Neural crest cell (in vitro differentiated cells): Measurements from ENCODE around the gene SSR3. TPM values are rescaled to one million over a fixed set of nuclear protein-coding genes. Genes with fewer than 3 reads are reported as not detected.

ENCODE experiments used
- DNase-seq: peaks from one replicate; pipeline ENCODE4 v3.0.0; 2021; ENCODE audit warnings: low read depth, mixed read lengths, low spot score
- H3K27ac Mint-ChIP-seq: one replicate; pipeline ENCODE4 v1.8.0; 2021; ENCODE audit warnings: mild to moderate bottlenecking, mixed read lengths; ENCODE audit not compliant: unreplicated experiment
- H3K27me3 Mint-ChIP-seq: 2 replicates; pipeline ENCODE4 v1.8.0; 2021; ENCODE audit warnings: low read depth, mild to moderate bottlenecking, mixed read lengths
- H3K36me3 Mint-ChIP-seq: 2 replicates; pipeline ENCODE4 v1.8.0; 2021; ENCODE audit warnings: low read depth, mild to moderate bottlenecking, mixed read lengths
- H3K4me1 Mint-ChIP-seq: 2 replicates; pipeline ENCODE4 v1.8.0; 2021; ENCODE audit warnings: mixed read lengths
- H3K4me3 Mint-ChIP-seq: one replicate; pipeline ENCODE4 v1.8.0; 2021; ENCODE audit warnings: mild to moderate bottlenecking, mixed read lengths
- H3K9me3 Mint-ChIP-seq: 2 replicates; pipeline ENCODE4 v1.8.0; 2021; ENCODE audit warnings: mixed read lengths
- total RNA-seq: library from RNA; stranded (reverse); gene quantifications from 2 replicates; pipeline ENCODE4 v1.2.1, GENCODE V29; 2021
- TF ChIP-seq, protein P1 (sequence below): fragments of 200-600 bp; sonication (generic); conservative IDR thresholded peaks from 2 replicates; pipeline ENCODE4 v1.5.0; 2021; ENCODE audit warnings: antibody characterized with exemption, mild to moderate bottlenecking

Gene SSR3
- total RNA-seq, 1 donor from 2014 or later, result 136 TPM

DNA sequence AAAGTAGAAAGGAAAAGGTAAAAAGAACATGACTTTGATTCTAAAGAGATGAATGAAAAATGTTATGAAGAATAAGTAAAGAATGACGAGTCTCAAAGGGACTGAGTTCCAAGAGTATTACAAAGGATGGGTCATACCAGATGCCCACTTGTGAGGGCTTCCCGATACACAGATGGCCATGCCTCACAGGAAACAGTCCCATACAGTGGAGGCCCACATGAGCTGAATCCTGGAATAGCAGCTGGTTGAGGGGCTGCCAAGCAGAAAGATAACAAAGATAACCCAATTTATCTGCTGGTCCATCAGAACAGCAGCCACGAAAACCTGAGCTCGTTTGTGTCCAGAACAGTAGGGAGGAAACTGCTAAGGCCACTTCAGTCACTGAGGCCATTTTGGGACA is 3.7 kb downstream of the SSR3 start:
- Mint-ChIP-seq H3K4me1 (peaks cover 57% of the 10 kb centered on the region), H3K9me3 (no peaks in the 10 kb centered on the region), H3K27me3 (no peaks in the 10 kb centered on the region), H3K4me3 (peak overlapping the region; percentile 97), H3K36me3 (peaks cover 14% of the 10 kb centered on the region), H3K27ac (no peak overlapping the region)
- TF ChIP-seq, protein P1, sequence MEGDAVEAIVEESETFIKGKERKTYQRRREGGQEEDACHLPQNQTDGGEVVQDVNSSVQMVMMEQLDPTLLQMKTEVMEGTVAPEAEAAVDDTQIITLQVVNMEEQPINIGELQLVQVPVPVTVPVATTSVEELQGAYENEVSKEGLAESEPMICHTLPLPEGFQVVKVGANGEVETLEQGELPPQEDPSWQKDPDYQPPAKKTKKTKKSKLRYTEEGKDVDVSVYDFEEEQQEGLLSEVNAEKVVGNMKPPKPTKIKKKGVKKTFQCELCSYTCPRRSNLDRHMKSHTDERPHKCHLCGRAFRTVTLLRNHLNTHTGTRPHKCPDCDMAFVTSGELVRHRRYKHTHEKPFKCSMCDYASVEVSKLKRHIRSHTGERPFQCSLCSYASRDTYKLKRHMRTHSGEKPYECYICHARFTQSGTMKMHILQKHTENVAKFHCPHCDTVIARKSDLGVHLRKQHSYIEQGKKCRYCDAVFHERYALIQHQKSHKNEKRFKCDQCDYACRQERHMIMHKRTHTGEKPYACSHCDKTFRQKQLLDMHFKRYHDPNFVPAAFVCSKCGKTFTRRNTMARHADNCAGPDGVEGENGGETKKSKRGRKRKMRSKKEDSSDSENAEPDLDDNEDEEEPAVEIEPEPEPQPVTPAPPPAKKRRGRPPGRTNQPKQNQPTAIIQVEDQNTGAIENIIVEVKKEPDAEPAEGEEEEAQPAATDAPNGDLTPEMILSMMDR, result no peak
- DNase-seq, result no peak

- Mint-ChIP-seq H3K27ac (no peak overlapping the region), H3K36me3 (peaks cover 14% of the 10 kb centered on the region), H3K9me3 (no peaks in the 10 kb centered on the region), H3K4me3 (no peak overlapping the region), H3K4me1 (peaks cover 46% of the 10 kb centered on the region), H3K27me3 (no peaks in the 10 kb centered on the region)
- no peak for DNase-seq
- TF ChIP-seq, protein P1, result no peak
Measured at GRCh38 chr3:156548902-156549301, 6.0 kb downstream of the SSR3 start.

DNA sequence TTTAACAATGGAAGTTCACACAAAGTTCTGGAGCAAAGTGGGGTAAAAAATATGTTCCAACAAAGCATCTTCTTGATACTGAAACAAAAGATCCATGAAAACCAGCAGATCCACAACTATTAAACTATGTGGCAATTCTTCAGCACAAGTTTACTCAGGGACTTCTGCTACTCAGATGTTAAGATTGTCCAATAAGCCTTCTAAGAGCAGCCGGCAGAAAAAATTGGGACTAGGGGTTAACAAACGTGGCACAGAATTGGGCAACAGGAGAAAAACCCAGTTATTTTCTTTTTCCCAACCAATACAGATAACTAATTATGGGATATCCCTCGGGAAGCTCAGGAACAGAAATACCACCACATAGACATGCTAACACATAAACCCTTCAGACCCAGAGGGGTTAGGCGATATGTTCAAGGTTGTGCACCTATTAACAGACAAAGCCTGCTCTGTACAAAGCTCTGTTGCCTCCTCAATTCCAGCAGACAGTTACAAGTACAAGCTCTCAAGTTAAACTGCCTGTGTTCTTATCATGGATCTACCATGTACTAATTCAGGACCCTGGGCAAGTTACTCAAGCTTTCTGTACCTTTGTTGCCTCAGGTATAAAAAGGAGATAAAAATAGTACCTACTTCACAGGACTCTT is 6.8 kb downstream of the SSR3 start:
- Mint-ChIP-seq H3K27ac (no peak overlapping the region), H3K4me3 (no peak overlapping the region), H3K4me1 (peaks cover 46% of the 10 kb centered on the region), H3K36me3 (peaks cover 14% of the 10 kb centered on the region), H3K9me3 (no peaks in the 10 kb centered on the region), H3K27me3 (no peaks in the 10 kb centered on the region)
- DNase-seq, result no peak
- TF ChIP-seq, protein P1, result no peak

GRCh38 chr3:156547637-156548036 is 7.3 kb downstream of the SSR3 start:
- Mint-ChIP-seq H3K27ac (no peak overlapping the region), H3K9me3 (no peaks in the 10 kb centered on the region), H3K36me3 (peaks cover 14% of the 10 kb centered on the region), H3K27me3 (no peaks in the 10 kb centered on the region), H3K4me1 (peaks cover 49% of the 10 kb centered on the region), H3K4me3 (no peak overlapping the region)
- TF ChIP-seq, protein P1, result no peak
- DNase-seq, result no peak

GRCh38 chr3:156543043-156543555 is 11.8 kb downstream of the SSR3 start:
- peak overlapping the region; percentile 1 for H3K27ac Mint-ChIP-seq
- H3K4me1 Mint-ChIP-seq, result peaks cover 31% of the 10 kb centered on the region
- TF ChIP-seq, protein P1, result no peak
- no peaks in the 10 kb centered on the region for H3K27me3 Mint-ChIP-seq
- no peak overlapping the region for H3K4me3 Mint-ChIP-seq
- no peak for DNase-seq
- peaks cover 7% of the 10 kb centered on the region for H3K36me3 Mint-ChIP-seq
- no peaks in the 10 kb centered on the region for H3K9me3 Mint-ChIP-seq
